Measurements from ENCODE around the gene APBA2.
A peak's percentile ranks its signal among the peaks of the same experiment; 100 is the strongest.

APBA2 gene

DNA sequence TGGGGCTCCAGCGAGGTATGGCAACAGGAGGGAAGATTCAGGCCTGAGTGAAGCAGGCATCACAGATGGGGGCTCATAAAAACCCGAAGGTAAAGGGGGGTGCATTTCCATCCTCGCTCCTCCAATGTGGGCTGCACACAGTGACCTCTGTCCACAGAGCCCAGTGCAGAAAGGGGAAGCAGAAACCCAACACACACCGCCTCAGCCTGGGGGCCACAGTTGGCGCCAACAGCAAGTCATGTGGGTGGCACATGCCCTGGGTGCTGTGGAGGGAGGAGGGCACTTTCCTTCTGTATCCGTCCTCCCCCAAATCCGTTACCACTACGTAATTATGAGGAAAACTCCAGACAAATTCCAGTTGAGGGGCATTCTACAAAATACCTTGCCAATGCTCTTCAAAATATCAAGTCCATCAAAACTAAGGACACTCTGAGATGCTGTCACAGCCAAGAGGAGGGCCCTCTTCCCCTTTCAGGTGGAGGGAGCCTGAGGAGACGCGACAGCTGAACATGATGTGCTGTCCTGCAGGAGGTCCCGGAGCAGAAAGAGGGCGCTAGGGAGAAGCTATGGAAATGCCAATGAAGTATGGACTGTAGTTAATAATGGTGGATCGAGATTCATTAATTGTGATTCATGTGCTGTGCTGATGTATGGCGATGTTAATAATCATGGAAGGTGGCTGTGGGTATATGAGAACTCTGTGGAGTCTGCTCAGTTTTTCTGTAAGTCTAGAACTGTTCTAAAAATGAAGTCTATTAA is 16.4 kb downstream of the APBA2 start:
- Histone ChIP-seq H3K79me2 (ENCODE audit: low read length) (no peaks in the 10 kb centered on the region), H3K27ac (ENCODE audit: low read length) (no peak overlapping the region), H3K9ac (ENCODE audit: low read length) (no peak overlapping the region), H2AFZ (ENCODE audit: low read depth, low read length) (no peak overlapping the region), H3K4me3 (ENCODE audit: low read length) (no peak overlapping the region), H3K9me3 (ENCODE audit: insufficient read depth, low read length) (no peaks in the 10 kb centered on the region), H4K20me1 (ENCODE audit: insufficient read depth, low read length) (no peaks in the 10 kb centered on the region), H3K27me3 (ENCODE audit: low read depth, low read length) (no peaks in the 10 kb centered on the region), H3K4me1 (ENCODE audit: low read length) (peaks cover 39% of the 10 kb centered on the region), H3K36me3 (replicated peaks; ENCODE audit: low read depth, low read length) (no peaks in the 10 kb centered on the region), H3K4me2 (ENCODE audit: low read length) (no peak overlapping the region)
- TF ChIP-seq, protein P1, sequence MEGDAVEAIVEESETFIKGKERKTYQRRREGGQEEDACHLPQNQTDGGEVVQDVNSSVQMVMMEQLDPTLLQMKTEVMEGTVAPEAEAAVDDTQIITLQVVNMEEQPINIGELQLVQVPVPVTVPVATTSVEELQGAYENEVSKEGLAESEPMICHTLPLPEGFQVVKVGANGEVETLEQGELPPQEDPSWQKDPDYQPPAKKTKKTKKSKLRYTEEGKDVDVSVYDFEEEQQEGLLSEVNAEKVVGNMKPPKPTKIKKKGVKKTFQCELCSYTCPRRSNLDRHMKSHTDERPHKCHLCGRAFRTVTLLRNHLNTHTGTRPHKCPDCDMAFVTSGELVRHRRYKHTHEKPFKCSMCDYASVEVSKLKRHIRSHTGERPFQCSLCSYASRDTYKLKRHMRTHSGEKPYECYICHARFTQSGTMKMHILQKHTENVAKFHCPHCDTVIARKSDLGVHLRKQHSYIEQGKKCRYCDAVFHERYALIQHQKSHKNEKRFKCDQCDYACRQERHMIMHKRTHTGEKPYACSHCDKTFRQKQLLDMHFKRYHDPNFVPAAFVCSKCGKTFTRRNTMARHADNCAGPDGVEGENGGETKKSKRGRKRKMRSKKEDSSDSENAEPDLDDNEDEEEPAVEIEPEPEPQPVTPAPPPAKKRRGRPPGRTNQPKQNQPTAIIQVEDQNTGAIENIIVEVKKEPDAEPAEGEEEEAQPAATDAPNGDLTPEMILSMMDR (IDR thresholded peaks at IDR 0.05; ENCODE audit: low read depth, low read length) = peak; percentile 41
- no peak for TF ChIP-seq EZH2phosphoT487 (IDR thresholded peaks at IDR 0.05; ENCODE audit: low read depth)

DNA sequence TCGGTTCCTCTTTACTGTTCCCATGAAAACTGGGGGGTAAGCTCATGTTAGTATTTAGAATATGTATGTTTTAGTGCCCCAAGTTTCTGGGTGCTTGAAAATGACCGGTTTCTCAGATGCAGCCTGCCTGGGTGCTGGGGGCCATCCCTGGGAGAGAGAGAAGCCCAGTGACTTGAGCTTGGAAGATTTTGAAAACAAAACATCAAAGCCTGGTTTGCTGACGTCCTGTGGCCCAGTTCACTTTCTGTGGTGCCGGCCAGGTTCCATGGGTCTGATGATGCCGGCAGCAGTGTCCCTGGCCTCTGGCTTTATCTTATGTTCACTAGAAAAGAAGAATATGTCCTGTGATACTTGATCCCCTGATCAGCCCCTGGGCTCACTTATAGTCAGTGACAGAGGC is 17.1 kb downstream of the APBA2 start:
- H3K27me3 ChIP-seq (ENCODE audit: low read depth, low read length) = no peaks in the 10 kb centered on the region
- TF ChIP-seq, protein P1 (IDR thresholded peaks at IDR 0.05; ENCODE audit: low read depth, low read length) = no peak
- TF ChIP-seq EZH2phosphoT487 (IDR thresholded peaks at IDR 0.05; ENCODE audit: low read depth) = no peak

DNA sequence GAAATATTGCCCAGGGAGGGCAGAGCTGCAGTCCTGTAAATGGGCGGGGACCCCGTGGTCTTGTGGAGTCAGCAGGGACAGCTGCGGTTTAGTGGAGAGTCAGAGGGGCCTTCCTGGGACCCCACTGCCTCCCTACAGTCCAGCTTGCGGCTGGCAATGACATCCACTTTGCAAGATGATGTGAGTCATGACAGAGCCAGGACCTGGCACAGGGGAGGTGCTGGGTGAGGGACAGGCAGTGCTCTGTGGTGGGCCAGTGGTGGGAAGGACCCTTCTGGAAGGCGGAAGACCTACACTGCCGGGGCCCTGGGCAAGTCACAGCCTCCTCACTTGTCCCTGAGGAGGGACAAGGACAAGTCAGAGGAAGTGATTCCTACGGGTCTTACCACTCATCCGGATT is 17.8 kb downstream of the APBA2 start:
- no peak overlapping the region for H2AFZ ChIP-seq (ENCODE audit: low read depth, low read length)
- peak overlapping the region; percentile 86 for H3K4me2 ChIP-seq (ENCODE audit: low read length)
- no peaks in the 10 kb centered on the region for H3K9me3 ChIP-seq (ENCODE audit: insufficient read depth, low read length)
- no peaks in the 10 kb centered on the region for H4K20me1 ChIP-seq (ENCODE audit: insufficient read depth, low read length)
- H3K4me3 ChIP-seq (ENCODE audit: low read length) = no peak overlapping the region
- no peak for TF ChIP-seq EZH2phosphoT487 (IDR thresholded peaks at IDR 0.05; ENCODE audit: low read depth)
- TF ChIP-seq, protein P1 (IDR thresholded peaks at IDR 0.05; ENCODE audit: low read depth, low read length) = no peak
- no peaks in the 10 kb centered on the region for H3K79me2 ChIP-seq (ENCODE audit: low read length)
- no peak overlapping the region for H3K9ac ChIP-seq (ENCODE audit: low read length)
- no peaks in the 10 kb centered on the region for H3K36me3 ChIP-seq (replicated peaks; ENCODE audit: low read depth, low read length)
- H3K27ac ChIP-seq (ENCODE audit: low read length) = no peak overlapping the region
- peaks cover 53% of the 10 kb centered on the region for H3K4me1 ChIP-seq (ENCODE audit: low read length)
- no peaks in the 10 kb centered on the region for H3K27me3 ChIP-seq (ENCODE audit: low read depth, low read length)

More for the DNA sequence above, 17.1 kb downstream of the APBA2 start:
- Histone ChIP-seq H2AFZ (ENCODE audit: low read depth, low read length) (no peak overlapping the region), H3K4me2 (ENCODE audit: low read length) (peak overlapping the region; percentile 86; the same call in 1 of the 2 replicates), H3K9me3 (ENCODE audit: insufficient read depth, low read length) (no peaks in the 10 kb centered on the region), H3K4me1 (ENCODE audit: low read length) (peaks cover 46% of the 10 kb centered on the region), H3K36me3 (replicated peaks; ENCODE audit: low read depth, low read length) (no peaks in the 10 kb centered on the region), H4K20me1 (ENCODE audit: insufficient read depth, low read length) (no peaks in the 10 kb centered on the region), H3K4me3 (ENCODE audit: low read length) (no peak overlapping the region), H3K79me2 (ENCODE audit: low read length) (no peaks in the 10 kb centered on the region), H3K27ac (ENCODE audit: low read length) (no peak overlapping the region), H3K9ac (ENCODE audit: low read length) (no peak overlapping the region)

DNA sequence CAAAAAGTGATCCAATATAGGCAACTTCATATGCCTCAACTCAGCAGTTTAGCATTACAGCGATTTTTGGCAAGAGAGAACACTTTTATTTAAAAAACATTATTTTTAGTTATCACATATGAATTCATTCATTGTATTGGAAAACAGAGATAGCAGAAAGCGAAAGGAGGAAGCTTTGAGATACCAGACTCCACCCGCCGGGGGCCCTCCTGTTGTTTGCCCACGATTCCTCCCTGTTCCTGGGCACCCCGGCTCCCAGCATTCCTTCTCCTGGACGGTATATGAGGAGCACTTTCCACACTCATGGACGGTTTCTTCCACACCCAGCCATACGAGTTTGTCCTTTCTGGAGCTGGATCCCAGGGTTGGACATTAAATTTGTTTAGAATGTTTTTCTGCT is 18.2 kb downstream of the APBA2 start:
- H3K36me3 ChIP-seq (replicated peaks; ENCODE audit: low read depth, low read length) = no peaks in the 10 kb centered on the region
- peak overlapping the region; percentile 38 for H3K9ac ChIP-seq (ENCODE audit: low read length)
- no peak overlapping the region for H3K27ac ChIP-seq (ENCODE audit: low read length)
- H3K4me3 ChIP-seq (ENCODE audit: low read length) = peak overlapping the region; percentile 55
- no peaks in the 10 kb centered on the region for H3K79me2 ChIP-seq (ENCODE audit: low read length)
- TF ChIP-seq EZH2phosphoT487 (IDR thresholded peaks at IDR 0.05; ENCODE audit: low read depth) = no peak
- TF ChIP-seq, protein P1 (IDR thresholded peaks at IDR 0.05; ENCODE audit: low read depth, low read length) = no peak
- H2AFZ ChIP-seq (ENCODE audit: low read depth, low read length) = peak overlapping the region; percentile 76
- no peaks in the 10 kb centered on the region for H3K9me3 ChIP-seq (ENCODE audit: insufficient read depth, low read length)
- H4K20me1 ChIP-seq (ENCODE audit: insufficient read depth, low read length) = no peaks in the 10 kb centered on the region
- peak overlapping the region; percentile 86 for H3K4me2 ChIP-seq (ENCODE audit: low read length)
- H3K4me1 ChIP-seq (ENCODE audit: low read length) = peaks cover 57% of the 10 kb centered on the region
- no peaks in the 10 kb centered on the region for H3K27me3 ChIP-seq (ENCODE audit: low read depth, low read length)
